ENCODE measurements around the gene PLB1.

Gene PLB1

DNA sequence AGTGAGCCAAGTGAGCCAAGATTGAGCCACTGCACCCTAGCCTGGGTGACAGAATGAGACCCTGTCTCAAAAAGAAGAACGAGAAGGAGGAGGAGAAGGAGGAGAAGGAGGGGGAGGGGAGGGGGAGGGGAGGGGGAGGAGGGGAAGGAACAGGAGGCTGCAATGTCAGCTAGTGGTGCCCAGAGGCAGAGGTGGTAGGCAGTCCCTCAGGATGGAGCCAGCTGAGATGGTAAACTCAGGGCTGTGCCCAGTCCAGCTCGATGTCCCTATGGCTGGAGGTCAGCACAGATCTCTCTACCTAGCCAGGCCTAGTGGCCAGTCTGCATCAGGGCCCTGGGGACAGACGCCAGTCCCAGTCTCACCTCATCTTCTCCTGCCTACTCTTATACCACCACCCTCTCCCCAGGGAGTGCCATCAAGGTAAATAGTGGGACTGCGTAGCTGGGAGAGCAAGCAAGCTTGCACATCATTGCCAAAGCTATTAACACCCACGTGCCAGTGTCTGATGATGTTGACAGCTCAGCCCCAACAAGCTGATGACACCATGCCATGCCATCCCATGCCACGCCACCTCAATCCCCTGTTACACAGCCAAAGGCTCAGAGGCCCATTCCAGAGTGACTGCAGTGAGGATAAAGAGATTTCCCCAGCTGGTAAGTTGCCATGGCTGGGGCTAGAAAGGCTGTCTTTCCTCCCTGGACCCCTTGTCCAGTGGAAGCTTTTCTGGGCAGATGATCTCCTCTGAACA lies 7.6 kb upstream of the PLB1 start:
- Histone ChIP-seq H3K9me3 (ENCODE audit: insufficient read depth, low read length, severe bottlenecking) (no peaks in the 10 kb centered on the region), H3K4me1 (ENCODE audit: insufficient read depth, low read length) (no peaks in the 10 kb centered on the region), H2AFZ (ENCODE audit: low read depth, low read length) (no peak overlapping the region), H4K20me1 (ENCODE audit: insufficient read depth, low read length) (no peaks in the 10 kb centered on the region; the same call in 1 of the 2 replicates), H3K27me3 (ENCODE audit: insufficient read depth, low read length, poor library complexity) (no peaks in the 10 kb centered on the region), H3K4me3 (ENCODE audit: low read depth in 1 of 2, low read length in 2 of 2) (no peak overlapping the region), H3K4me2 (ENCODE audit: insufficient read depth, low read length) (no peak overlapping the region), H3K9ac (ENCODE audit: low read depth, low read length) (no peak overlapping the region), H3K36me3 (ENCODE audit: insufficient read depth, low read length) (no peaks in the 10 kb centered on the region), H3K27ac (ENCODE audit: low read length) (no peak overlapping the region), H3K79me2 (ENCODE audit: insufficient read depth, low read length) (no peaks in the 10 kb centered on the region)
- TF ChIP-seq, protein P1, sequence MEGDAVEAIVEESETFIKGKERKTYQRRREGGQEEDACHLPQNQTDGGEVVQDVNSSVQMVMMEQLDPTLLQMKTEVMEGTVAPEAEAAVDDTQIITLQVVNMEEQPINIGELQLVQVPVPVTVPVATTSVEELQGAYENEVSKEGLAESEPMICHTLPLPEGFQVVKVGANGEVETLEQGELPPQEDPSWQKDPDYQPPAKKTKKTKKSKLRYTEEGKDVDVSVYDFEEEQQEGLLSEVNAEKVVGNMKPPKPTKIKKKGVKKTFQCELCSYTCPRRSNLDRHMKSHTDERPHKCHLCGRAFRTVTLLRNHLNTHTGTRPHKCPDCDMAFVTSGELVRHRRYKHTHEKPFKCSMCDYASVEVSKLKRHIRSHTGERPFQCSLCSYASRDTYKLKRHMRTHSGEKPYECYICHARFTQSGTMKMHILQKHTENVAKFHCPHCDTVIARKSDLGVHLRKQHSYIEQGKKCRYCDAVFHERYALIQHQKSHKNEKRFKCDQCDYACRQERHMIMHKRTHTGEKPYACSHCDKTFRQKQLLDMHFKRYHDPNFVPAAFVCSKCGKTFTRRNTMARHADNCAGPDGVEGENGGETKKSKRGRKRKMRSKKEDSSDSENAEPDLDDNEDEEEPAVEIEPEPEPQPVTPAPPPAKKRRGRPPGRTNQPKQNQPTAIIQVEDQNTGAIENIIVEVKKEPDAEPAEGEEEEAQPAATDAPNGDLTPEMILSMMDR (IDR thresholded peaks at IDR 0.05; ENCODE audit: borderline replicate concordance, extremely low read depth, low read length, poor library complexity, severe bottlenecking): no peak
- TF ChIP-seq EZH2 (IDR thresholded peaks at IDR 0.05; ENCODE audit: borderline replicate concordance, low read depth, low read length, severe bottlenecking): no peak
- no peak for ATAC-seq (ENCODE audit: insufficient read depth, low read depth)
- no peak for DNase-seq

DNA sequence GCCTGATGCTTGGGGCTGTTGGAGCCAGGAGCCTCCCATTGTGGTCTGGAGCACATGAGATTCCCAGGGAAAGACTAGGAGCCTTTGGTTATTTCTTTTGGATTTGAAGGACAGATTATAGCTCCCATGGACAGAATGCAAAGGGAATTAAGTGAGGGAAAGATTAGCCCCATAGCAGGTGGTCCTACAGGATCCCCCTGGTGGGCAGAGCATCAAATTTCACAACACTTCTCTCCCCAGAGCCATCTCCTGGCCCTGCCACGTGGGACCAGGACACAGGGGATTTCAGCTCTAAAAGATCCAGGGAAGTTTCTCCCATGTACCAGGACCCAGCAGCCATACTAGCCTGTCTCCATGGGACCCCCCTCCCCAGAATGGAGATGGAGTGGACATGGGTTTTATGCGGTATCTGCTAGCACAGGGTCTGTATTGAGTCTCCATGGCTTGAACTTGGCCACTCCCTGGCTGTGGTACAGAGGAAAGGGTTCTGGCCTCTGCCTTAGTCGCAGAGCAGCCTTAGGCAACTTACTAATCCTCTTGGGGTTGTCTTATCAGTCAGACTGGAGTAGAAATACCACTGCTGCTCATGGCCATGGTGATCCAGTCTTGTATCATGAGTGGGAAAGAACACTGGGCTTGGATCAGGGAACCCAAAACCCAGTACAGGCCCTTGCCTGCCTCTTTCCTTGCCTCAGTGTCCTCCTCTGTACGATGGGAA lies 6.8 kb upstream of the PLB1 start:
- Histone ChIP-seq H4K20me1 (ENCODE audit: insufficient read depth, low read length) (no peaks in the 10 kb centered on the region; the same call in 1 of the 2 replicates), H3K27me3 (ENCODE audit: insufficient read depth, low read length, poor library complexity) (no peaks in the 10 kb centered on the region), H3K79me2 (ENCODE audit: insufficient read depth, low read length) (no peaks in the 10 kb centered on the region), H3K4me3 (ENCODE audit: low read depth in 1 of 2, low read length in 2 of 2) (no peak overlapping the region), H3K4me2 (ENCODE audit: insufficient read depth, low read length) (no peak overlapping the region), H2AFZ (ENCODE audit: low read depth, low read length) (no peak overlapping the region), H3K4me1 (ENCODE audit: insufficient read depth, low read length) (no peaks in the 10 kb centered on the region), H3K27ac (ENCODE audit: low read length) (no peak overlapping the region), H3K36me3 (ENCODE audit: insufficient read depth, low read length) (no peaks in the 10 kb centered on the region), H3K9ac (ENCODE audit: low read depth, low read length) (no peak overlapping the region), H3K9me3 (ENCODE audit: insufficient read depth, low read length, severe bottlenecking) (no peaks in the 10 kb centered on the region)
- TF ChIP-seq EZH2 (IDR thresholded peaks at IDR 0.05; ENCODE audit: borderline replicate concordance, low read depth, low read length, severe bottlenecking): no peak
- TF ChIP-seq, protein P1 (IDR thresholded peaks at IDR 0.05; ENCODE audit: borderline replicate concordance, extremely low read depth, low read length, poor library complexity, severe bottlenecking): no peak
- ATAC-seq (ENCODE audit: insufficient read depth, low read depth): no peak
- no peak for DNase-seq

DNA sequence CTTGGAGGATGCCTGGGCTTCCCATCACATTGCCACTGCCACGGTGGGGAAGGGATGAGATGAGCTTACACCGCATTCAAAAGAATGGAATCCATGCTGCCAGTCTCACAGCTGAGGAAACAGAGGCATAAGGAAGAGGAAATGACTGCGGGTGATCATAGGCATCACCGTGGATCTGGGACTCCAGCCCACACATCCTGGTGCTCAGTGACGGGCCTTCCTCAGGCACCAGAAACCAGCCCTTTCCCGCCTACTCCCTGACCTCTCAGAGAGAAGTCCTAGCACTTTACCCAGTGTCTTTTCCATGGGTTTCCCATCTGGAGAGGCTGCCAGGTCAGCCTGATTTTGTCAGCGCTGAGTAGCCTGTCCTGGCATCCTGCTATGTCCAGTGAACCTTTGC lies 5.3 kb upstream of the PLB1 start:
- H3K4me2 ChIP-seq (ENCODE audit: insufficient read depth, low read length): no peak overlapping the region
- no peak for TF ChIP-seq EZH2 (IDR thresholded peaks at IDR 0.05; ENCODE audit: borderline replicate concordance, low read depth, low read length, severe bottlenecking)
- TF ChIP-seq, protein P1 (IDR thresholded peaks at IDR 0.05; ENCODE audit: borderline replicate concordance, extremely low read depth, low read length, poor library complexity, severe bottlenecking): no peak
- no peak overlapping the region for H2AFZ ChIP-seq (ENCODE audit: low read depth, low read length)
- ATAC-seq (ENCODE audit: insufficient read depth, low read depth) (no peak), DNase-seq (no peak)
- no peaks in the 10 kb centered on the region for H3K4me1 ChIP-seq (ENCODE audit: insufficient read depth, low read length)
- H3K79me2 ChIP-seq (ENCODE audit: insufficient read depth, low read length): no peaks in the 10 kb centered on the region
- no peaks in the 10 kb centered on the region for H3K9me3 ChIP-seq (ENCODE audit: insufficient read depth, low read length, severe bottlenecking)
- H3K27me3 ChIP-seq (ENCODE audit: insufficient read depth, low read length, poor library complexity): no peaks in the 10 kb centered on the region
- H4K20me1 ChIP-seq (ENCODE audit: insufficient read depth, low read length): no peaks in the 10 kb centered on the region; the same call in 1 of the 2 replicates
- H3K4me3 ChIP-seq (ENCODE audit: low read depth in 1 of 2, low read length in 2 of 2): no peak overlapping the region
- no peaks in the 10 kb centered on the region for H3K36me3 ChIP-seq (ENCODE audit: insufficient read depth, low read length)
- H3K9ac ChIP-seq (ENCODE audit: low read depth, low read length): no peak overlapping the region
- H3K27ac ChIP-seq (ENCODE audit: low read length): no peak overlapping the region

Measured in DND-41 (cell line).